HG02970 (cell line): ENCODE data around the gene SWI5.
"Not testable (repeated sequence)": the region's sequence is repeated elsewhere in the genome, so short reads cannot be mapped to it uniquely, and the experiment has no call there.

Experiments
- ATAC-seq: cut with Tn5 transposase; IDR thresholded peaks from one replicate; pipeline ENCODE4 v1.9.1; 2021; ENCODE audit warnings: mild to moderate bottlenecking, moderate library complexity, moderate number of reproducible peaks; ENCODE audit not compliant: unreplicated experiment, low FRiP score

Gene SWI5

DNA sequence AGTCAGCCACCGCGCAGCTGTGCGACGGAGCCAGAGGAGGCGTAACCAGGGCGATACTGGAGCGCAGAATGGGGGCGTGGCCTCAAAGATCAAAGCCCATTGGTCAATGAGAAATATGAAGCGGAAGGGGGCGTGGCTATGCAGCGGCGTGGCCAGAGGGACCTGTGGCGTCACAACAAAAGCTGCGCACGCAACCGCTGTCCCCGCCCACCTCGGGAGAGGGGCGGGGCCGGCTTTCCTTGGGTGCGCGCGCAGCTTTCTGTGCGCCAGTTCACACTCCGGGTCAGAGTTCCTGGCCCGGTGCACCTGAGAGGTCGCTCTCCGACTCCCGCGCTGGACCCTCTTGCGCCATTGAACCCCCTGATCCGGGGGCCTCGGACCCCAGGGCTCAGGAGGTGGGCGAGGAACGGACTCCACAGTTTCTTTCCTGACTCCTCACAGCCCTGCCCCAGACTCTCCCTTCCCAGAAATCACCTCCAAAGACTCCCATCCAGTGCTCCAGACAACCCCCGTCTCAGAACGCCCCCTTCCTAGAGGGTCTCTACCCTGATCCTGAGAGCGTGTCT lies at the start of gene SWI5:
SWI5 (plus strand) TSS at position 269 of the 566 bp plus-strand sequence.
- ATAC-seq = peak; percentile 94

DNA sequence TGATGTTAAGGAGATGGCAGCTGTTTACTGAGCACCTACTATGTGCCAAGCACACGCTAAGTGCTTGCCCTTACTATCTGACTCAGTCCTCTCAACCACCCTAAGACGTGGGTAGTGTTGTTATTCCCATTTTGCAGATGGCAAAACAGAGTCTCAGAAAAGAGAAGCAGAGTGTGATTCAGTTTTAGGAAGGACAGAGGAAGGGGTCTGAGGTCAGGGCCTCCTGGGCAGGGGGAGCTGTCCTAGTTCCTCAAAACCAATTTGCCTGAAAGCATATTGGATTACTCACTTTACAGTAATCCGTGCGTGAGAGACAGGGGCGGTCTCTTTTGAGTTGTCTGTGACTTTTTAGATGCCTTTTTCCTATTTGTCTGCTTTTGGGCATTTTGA lies 49.7 kb upstream of the SWI5 start:
- no peak for ATAC-seq

DNA sequence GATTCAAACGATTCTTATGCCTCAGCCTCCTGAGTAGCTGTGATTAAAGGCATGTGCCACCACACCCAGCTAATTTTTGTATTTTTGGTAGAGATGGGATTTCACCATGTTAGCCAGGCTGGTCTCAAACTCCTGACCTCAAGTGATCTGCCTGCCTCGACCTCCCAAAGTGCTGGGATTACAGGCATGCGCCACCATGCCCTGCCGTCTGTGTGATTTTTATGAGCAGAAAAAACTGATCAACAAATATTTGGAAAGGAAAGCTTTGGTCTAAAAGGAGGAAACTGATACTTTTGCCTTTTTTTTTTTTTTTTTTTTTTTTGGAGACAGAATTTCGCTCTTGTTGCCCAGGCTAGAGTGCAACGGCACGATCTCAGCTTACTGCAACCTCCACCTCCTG lies 45.2 kb upstream of the SWI5 start:
- not testable (repeated sequence) for ATAC-seq

DNA sequence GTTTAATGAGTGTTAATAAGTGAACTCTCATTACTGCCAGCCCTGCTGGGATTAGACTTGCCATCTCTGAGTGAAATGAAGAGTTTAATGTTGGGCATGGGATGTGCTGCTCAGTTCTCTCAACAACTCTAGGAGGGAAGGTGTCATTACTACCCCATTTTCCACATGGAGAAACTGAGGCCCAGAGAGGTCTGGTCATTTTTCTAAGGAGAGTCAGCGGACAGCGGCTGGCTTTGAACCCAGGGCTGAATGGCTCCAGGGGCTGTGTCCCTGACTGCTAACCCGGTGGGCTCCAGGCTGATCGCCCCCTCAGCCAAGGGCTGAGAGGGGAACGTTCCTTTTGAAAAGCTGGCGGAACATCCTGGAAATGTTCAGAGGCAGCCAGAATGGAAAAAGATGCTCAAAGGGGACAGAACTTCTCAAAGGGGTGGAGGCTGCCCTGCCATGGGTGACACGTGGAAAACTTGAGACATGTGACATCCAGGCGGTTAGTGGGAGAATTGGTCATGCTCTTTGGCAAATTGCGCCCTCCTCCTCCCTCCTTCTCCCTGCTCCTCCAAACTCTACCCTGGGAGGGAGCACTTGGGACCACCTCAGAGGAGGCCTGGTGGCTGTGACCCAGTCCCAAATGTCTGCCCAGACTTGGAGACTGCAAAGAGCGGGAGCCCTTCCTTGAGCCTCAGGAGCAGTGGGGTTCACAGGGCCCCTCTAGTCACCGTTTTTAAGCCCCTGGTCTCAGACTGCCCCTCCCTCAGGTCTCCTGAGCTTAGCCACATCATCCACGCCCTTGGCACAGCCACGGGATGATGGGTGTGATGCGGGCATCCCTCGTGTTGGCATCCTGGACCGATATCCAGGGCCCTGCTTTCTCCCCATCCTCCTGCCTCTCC lies 44.2 kb upstream of the SWI5 start:
- no peak for ATAC-seq

DNA sequence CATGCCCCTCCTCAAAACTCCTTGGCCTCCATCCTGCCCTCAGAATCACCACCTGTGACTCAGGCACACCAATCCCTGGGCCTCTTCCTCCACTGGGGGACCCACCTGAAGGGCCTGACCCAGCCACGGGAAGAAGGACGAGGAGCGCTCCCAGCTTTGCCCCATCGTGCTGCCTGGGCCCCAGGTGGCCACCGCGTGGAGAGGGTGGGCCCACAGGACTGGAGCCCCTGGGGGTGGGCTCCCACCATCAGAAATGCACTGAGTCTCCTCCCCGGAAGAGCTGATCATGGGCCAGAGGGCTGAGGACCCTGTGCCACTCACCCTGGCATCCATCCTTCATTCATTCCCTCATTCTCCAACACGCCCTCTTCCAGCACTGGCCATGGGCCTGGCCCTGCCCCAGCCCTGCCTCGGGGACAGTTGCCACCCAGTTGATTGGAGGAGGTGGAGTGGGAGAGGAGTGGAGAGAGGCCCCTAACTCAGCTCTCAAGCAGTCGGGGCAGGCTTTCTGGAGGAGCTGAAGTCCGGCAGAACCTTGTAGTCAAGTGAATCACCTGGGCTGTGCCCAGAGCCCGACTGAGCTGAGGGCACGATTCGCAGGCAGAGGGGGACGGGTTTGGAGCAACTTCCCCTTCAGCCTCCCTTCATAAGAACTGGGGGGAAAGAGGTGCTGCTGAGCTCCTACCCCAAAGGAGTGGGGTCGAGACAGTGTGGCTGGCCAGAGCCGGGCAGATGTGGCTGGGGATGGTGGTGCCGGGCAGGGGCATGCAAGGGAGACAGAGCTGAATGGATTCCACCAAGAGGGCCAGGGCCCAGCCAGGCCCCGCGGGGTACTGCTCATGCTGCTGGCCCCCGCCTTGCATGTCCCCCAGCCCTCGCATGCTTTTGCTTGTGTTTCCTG lies 43.3 kb upstream of the SWI5 start:
- no peak for ATAC-seq

DNA sequence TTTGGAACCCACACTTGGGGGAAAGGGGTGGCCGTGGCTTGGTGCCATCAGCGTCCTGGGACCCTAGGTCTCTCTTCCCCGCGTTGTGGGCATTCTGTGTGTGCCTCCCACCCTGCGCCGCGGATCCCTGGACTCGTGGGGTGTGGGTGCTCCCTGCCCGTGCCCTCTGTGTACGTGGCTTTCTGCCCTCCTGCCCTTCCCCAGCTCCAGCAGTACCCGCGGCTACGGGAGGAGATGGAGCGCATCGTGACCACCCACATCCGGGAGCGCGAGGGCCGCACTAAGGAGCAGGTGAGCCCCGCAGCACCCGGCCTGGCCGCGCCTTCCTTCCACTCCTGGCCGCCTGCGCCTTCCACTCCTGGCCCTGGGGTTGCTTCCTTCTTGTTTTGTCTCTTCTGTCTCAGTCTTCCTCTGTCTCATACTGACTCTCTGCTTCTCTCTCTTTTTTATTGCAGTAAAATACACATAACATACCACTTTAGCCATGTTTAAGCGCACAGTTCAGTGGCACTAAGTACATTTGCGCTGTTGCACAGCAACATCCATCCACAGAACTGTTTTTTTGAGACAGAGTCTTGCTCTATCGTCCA lies 42.2 kb upstream of the SWI5 start:
- no peak for ATAC-seq

DNA sequence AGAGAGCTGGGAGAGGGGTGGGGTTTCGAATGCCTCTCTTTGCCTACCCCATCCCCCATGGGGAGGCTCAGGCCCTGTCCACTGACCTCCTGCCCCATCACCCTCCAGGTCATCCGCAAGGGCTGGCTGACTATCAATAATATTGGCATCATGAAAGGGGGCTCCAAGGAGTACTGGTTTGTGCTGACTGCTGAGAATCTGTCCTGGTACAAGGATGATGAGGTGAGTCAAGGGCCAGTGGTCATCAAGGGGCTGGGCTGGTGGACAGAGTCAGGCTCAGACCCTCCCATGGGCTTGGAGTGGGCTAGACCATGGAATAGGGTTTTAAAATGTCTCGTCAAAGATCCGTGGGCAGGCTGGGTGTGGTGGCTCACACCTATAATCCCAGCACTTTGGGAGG lies 34.0 kb upstream of the SWI5 start:
- ATAC-seq = no peak

DNA sequence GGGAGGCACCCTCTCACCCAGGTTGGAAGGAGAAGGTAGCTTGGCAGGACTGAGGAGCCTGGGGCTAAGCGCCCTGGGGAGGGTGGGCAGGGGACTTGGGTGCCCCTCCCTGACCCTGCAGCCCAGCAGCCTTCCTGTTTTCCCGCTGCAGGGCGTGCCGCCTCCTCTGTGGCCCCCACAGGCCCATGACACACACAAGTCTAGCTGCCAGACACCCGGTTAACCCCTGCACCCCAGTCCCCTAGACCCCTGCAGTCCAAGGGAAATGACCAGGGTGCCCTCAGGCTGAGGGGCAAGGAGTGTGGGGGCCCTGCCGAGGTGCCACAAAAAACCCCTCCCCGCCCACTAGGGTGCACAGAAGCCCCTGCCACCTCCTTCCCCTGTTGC lies 33.3 kb upstream of the SWI5 start:
- no peak for ATAC-seq

DNA sequence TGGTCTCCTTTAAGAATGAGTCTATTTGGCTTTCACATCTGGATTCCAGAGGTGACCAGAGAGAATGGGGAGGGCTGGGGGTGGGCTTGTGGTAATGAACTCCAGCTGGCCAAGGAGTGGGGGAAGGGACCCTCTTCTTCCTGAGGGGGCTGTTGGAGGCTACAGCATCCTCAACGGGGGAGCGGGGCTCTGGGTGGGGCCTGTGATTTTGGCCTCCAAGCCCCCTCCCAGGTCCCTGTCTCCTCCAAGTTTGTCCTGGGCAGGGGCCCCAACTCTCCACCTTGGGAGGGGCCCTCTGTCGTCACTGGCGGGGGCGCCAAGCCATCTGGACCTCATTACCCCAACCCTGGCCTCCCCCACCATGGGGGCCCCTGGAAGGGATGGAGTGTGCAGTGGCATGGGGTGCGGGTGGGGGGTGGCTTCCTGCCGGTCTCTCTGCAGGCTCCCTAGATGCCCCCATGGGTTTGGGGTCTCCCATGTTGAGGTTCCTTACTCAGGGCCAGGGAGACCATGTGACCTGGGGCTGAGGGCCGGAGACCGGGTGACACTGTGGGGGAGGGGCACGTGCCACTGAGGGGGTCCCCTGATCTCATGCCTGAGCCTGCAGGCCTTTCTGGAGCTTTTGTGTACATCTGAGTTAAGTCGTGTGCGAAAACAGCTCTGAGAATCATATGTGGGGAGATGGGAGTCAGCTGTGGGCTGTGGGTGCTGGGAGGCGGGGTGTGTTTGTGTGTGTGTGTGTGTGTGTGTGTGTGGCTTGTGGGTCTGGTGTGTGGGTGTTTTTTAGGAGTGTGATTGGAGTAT lies 32.7 kb upstream of the SWI5 start:
- no peak for ATAC-seq

DNA sequence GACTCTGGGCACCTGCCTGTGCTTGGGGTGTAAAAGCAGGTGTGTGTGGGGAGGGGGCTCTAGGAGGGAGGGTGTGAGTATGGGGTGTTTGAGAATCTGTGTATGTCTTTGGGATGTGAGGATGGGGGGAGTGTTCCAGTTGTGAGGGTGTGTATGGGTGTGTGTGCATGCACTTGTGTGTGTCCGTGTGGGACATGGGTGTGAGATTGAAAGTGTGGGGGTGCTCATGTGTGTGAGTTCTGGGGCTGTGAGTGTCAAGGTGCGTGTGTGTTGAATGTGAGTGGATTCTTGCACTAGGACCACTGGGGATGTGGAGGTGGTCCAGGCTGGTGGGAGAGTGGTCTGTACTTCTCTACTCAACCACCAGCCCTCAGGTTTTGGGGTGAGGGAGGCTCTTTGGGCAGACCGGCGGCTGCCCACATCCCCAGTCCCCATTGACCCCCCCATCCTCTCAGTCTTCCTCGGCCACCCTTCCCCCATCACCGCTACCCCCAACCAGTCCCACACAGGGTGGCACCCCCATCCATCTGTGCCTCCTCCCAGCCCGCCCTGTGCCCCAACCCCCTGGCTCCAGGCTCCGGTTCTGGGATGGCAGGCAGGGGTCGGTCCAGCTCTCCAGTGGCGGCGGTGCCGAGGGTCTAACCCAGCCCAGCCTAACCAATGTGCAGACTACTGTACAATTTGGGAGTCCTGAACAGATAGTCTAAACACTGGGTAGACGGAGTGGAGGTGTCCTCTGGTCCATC lies 31.8 kb upstream of the SWI5 start:
- no peak for ATAC-seq

DNA sequence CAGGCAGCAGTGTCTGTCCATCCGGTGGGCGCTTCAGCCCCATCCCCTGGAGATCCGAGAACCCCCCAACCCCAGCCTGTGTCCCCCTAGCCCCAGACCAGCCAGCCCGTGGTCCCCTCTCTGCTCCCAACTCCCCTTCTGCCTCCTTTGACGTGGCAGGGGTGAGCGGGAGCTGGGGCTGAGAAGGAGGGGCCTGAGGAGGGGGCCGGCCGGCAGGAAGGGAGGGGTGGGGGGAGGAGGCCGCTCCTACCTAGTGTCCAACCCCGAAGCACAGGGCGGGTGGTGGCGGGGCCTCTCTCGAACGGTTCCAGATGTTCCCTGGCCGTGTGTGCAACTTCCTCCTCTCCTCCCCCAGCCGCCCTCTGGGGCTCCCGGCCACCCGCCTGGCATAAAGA lies 31.2 kb upstream of the SWI5 start:
- ATAC-seq = no peak

DNA sequence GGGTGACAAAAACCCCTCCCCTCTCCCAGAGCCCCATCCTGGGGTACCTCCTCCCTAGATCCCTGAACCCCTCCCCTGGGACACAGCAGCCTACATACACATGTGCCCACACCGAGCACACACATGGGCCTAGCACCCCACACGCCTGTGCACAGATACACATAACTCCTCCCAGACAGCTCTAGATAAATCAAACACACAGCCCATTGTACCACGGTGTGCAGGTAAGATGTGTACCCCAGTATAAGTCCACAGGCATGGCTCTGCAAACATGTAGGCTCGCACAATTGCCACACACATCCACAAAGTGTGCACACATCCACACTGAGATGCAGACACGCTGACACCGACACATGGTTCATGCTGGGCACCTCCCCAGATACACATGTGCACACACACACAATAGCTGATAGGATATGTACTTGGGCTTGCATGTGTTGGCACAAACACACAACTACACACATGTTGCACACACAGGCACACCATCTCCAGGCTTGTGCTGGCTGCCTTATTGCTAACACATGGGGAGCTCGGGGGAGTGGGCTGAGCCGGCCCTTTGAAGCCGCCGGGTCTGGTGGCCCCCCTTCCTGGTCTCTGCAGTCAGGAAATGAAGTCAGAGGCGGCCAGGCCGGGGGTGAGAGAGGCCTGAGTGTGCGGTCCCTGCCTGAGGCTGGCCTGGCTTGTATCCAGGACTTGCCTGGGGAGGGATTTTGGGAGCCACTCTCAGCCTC lies 30.5 kb upstream of the SWI5 start:
- no peak for ATAC-seq

DNA sequence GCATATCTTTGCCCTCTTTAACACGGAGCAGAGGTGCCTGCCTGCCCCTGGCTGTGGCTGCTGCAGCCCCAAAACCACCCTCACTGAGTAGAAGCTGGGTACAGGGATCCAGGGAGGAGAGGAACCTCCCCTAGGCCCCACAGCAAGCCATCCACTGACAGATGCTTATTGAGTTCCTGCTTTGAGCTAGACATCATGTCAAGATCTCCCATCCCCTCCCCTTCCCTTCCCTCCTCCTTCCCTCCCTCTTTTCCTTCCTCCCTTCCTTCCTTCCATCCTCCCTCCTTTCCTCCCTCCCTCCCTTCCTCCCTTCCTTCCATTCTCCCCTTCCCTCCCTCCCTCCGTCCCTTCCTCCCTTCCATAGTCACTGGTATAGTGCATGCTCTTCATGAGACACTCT lies 29.6 kb upstream of the SWI5 start:
- ATAC-seq = no peak

DNA sequence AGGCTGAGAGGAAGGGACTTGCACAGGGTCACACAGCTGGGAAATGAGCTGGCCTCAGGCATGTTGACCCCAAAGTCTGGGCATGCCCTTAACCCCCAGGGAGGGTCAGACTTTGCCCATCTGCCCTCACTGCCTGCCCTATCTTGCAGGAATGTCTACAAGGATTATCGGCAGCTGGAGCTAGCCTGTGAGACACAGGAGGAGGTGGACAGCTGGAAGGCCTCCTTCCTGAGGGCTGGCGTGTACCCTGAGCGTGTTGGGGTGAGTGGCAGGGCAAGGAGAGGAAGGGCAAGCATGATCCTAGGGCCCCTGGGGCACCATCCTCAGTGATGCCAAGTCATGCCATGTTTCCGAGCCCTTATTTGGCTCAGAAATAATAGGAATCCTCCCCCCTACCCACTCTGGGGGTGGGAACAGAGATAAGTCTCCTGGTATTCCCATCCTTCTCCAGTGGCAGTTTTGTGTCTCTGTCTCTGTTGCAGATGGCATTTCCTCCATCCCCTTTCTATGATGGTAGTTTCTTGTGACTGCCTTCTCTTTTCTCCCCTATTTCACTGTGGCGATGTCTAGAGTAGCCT lies 28.8 kb upstream of the SWI5 start:
- no peak for ATAC-seq

DNA sequence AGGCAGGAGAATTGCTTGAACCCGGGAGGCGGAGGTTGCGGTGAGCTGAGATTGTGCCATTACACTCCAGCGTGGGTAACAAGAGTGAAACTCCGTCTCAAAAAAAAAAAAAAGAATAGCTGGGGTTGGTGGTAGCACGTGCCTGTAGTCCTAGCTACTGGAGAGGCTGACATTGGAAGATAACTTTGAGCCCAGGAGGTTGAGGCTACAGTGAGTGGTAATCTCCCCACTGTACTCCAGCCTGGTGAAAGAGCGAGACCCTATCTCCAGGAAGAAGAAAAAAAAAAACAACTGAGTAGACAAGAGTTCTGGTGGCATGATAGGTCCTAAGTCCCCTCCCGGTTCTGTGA lies 26.5 kb upstream of the SWI5 start:
- no peak for ATAC-seq

DNA sequence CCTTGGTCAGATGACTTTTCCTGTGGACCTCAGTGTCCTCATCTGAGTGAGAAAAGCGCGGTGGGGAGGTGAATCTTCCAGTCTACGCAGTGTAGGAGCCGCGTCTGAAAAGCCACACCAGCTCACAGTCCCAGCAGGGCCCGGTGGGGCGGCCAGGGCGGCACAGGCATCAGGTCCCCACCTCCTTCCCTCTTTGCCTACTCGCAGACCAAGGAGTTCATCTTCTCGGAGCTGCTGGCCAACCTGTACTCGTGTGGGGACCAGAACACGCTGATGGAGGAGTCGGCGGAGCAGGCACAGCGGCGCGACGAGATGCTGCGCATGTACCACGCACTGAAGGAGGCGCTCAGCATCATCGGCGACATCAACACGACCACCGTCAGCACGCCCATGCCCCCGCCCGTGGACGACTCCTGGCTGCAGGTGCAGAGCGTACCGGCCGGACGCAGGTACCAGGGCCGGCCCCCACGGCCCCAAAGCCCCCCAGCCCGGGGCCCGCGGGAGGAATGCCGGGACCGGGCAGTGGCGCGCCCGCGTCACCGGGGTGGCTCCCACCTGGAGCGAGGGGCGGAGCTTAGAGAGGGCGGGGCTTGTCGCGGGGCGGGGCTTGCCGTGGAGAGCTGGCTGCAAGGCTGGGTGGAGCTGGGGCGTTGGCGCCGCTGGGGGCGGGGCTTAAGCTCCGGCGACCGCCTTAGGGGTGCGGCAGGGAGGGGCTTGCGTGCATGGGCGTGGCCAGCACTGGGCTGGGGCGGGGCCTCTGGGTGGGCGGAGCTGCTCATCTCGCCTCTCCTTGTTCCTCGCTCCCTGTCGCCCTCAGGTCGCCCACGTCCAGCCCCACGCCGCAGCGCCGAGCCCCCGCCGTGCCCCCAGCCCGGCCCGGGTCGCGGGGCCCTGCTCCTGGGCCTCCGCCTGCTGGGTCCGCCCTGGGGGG lies 25.9 kb upstream of the SWI5 start:
- ATAC-seq = peak; percentile 90
